Pancreas (tissue), 10 donors: ENCODE measurements around the gene FGFBP2. TPM values are rescaled to one million over a fixed set of nuclear protein-coding genes. Genes with fewer than 3 reads are reported as not detected.

Experiments
- ATAC-seq, 4 donors: fragments of 200-7000 bp; cut with Tn5 transposase; one replicate each; pipeline versions ENCODE4 v1.8.0 to v1.9.1; 2020; ENCODE audit warnings: mild to moderate bottlenecking in 4 of 4, moderate library complexity in 4 of 4
- DNase-seq, 6 donors: peaks; one replicate each; pipeline ENCODE4 v3.0.0-alpha.2; 2020
- FAIRE-seq: peaks from 2 replicates; lab custom pipeline; 2012; peaks lifted over from hg19 to GRCh38; lab: Jason Lieb, UNC
- H3K27ac ChIP-seq, 4 donors: fragments of 200-600 bp; sonication (generic); 1 replicate in 3 of 4; 2 replicates in 1 of 4; pipeline versions ENCODE4 v1.5.0 to v1.8.0; 2020
- H3K27me3 ChIP-seq, 4 donors: fragments of 200-600 bp; one replicate each; pipeline ENCODE4 v1.8.0; 2021
- H3K36me3 ChIP-seq, 3 donors: fragments of 200-600 bp; sonication (generic) in 1 of 3; one replicate each; pipeline versions ENCODE4 v1.5.0 to v1.8.0; 2020 to 2021
- H3K4me1 ChIP-seq, 3 donors: fragments of 200-600 bp; one replicate each; pipeline ENCODE4 v1.8.0; 2021
- H3K4me3 ChIP-seq, 4 donors: fragments of 200-600 bp; sonication (generic) in 2 of 4; one replicate each; pipeline versions ENCODE4 v1.5.0 to v1.8.0; 2020 to 2021
- H3K9me3 ChIP-seq, 4 donors: fragments of 200-600 bp; one replicate each; pipeline ENCODE4 v1.8.0; 2021
- WGBS, 2 donors: extraction: QIAGEN DNeasy Blood & Tissue Kit; methylation state at CpG; one replicate each; pipeline ENCODE4 v1.1.7; 2013; 5-methylcytosine and 5-hydroxymethylcytosine counted together
- intact Hi-C, 3 donors: fragments of 100-400 bp; cut with DNase I; formaldehyde crosslinking; loops; one replicate each; pipeline versions ENCODE4 v1.11.1 to v1.14.2; 2022
- polyA plus RNA-seq, 2 donors: library from polyadenylated mRNA; stranded (reverse); fragments of 200-250 nt; gene quantifications; one replicate each; pipeline ENCODE4 v1.2.3, GENCODE V29; 2013
- total RNA-seq, 6 donors: library from RNA; stranded (reverse); fragmentation: NEBNext Ultra II Directional in 4 of 6; extraction: Animal tissue kit (Norgen Biotek cat#: 25700) in 4 of 6; gene quantifications; one replicate each; pipeline versions ENCODE4 v1.2.1 to v1.2.4, GENCODE V29; 2021 to 2023
- TF ChIP-seq, protein P1 (sequence below), 4 donors: fragments of 200-600 bp; sonication (generic) in 3 of 4; IDR thresholded peaks; one replicate each; pipeline versions ENCODE4 v1.5.0 to v1.8.0; 2021; ENCODE audit warnings: antibody characterized with exemption in 4 of 4
- donor health status: healthy with polysubstance abuse.
- donor health status: DM: no; HTN: no; CAD: no; lungs with moderate emphysema.
- donor health status: DM: no; HTN: no; CAD: no.
- donor health status: control.
- donor health status: control.
- donor health status: Bipolar disorder and iron deficiency.
- donor health status: DM: yes; HTN: yes; CAD: no.
- donor health status: DM: no; HTN: no; CAD: no.
- donor health status: DM: no; HTN: no; CAD: no.
- donor health status: DM: yes; HTN: yes; CAD: no.

Gene FGFBP2
- total and polyA plus RNA-seq, 8 donors = 0.13 to 0.92 (median 0.34) TPM; not detected in 5

GRCh38 chr4:15947684-15948083 lies 15.3 kb downstream of the FGFBP2 start:
- H3K4me1 ChIP-seq = no peaks in the 10 kb centered on the region
- no peak overlapping the region for H3K27ac ChIP-seq
- no peak overlapping the region for H3K4me3 ChIP-seq
- no peak for DNase-seq
- TF ChIP-seq, protein P1, sequence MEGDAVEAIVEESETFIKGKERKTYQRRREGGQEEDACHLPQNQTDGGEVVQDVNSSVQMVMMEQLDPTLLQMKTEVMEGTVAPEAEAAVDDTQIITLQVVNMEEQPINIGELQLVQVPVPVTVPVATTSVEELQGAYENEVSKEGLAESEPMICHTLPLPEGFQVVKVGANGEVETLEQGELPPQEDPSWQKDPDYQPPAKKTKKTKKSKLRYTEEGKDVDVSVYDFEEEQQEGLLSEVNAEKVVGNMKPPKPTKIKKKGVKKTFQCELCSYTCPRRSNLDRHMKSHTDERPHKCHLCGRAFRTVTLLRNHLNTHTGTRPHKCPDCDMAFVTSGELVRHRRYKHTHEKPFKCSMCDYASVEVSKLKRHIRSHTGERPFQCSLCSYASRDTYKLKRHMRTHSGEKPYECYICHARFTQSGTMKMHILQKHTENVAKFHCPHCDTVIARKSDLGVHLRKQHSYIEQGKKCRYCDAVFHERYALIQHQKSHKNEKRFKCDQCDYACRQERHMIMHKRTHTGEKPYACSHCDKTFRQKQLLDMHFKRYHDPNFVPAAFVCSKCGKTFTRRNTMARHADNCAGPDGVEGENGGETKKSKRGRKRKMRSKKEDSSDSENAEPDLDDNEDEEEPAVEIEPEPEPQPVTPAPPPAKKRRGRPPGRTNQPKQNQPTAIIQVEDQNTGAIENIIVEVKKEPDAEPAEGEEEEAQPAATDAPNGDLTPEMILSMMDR (IDR thresholded peaks at IDR 0.05) = no peak
- H3K36me3 ChIP-seq = no peaks in the 10 kb centered on the region
- WGBS, 2 donors = 68 to 78% methylated on average over 8 of the region's 8 CpGs
- intact Hi-C loops = no loop called here
- no peak for FAIRE-seq
- H3K27me3 ChIP-seq = no peaks in the 10 kb centered on the region
- H3K9me3 ChIP-seq = no peaks in the 10 kb centered on the region
- no peak for ATAC-seq

GRCh38 chr4:15945516-15945915 lies 17.5 kb downstream of the FGFBP2 start:
- Histone ChIP-seq H3K4me1 (no peaks in the 10 kb centered on the region), H3K4me3 (no peak overlapping the region), H3K9me3 (no peaks in the 10 kb centered on the region), H3K27ac (no peak overlapping the region), H3K27me3 (no peaks in the 10 kb centered on the region), H3K36me3 (no peaks in the 10 kb centered on the region)
- FAIRE-seq (no peak), ATAC-seq (no peak), DNase-seq (no peak)
- TF ChIP-seq, protein P1 (IDR thresholded peaks at IDR 0.05) = no peak
- 31 to 53% methylated on average over 1 of the region's 1 CpG for WGBS, 2 donors
- intact Hi-C loops = no loop called here

- Histone ChIP-seq H3K27ac (no peak overlapping the region), H3K4me3 (no peak overlapping the region), H3K27me3 (no peaks in the 10 kb centered on the region), H3K36me3 (no peaks in the 10 kb centered on the region), H3K9me3 (no peaks in the 10 kb centered on the region), H3K4me1 (no peaks in the 10 kb centered on the region)
- TF ChIP-seq, protein P1 (IDR thresholded peaks at IDR 0.05) = no peak
- 65 to 80% methylated on average over 2 of the region's 2 CpGs for WGBS, 2 donors
- ATAC-seq (no peak), DNase-seq (no peak), FAIRE-seq (no peak)
- intact Hi-C loops = no loop called here
Observed at GRCh38 chr4:15944895-15945294, 18.1 kb downstream of the FGFBP2 start.

DNA sequence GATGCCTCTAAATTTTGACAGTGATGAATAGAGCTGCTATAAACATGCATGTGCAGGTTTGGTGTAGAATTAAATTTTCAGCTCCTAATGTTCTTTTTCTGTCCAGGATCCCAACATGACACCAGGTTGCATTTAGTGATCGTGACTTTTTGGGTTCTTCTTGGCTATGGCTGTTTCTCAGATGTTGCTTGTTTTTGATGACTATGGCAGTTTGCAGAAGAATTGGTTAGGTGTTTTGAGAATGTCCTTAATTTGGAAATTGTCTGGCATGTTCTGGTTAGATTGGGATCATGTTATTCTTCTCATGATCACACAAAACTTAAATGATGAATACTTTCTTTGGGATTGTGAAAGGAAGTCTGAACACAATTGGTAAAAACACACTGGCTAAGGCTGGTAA lies 20.7 kb downstream of the FGFBP2 start:
- H3K4me3 ChIP-seq = no peak overlapping the region
- TF ChIP-seq, protein P1 (IDR thresholded peaks at IDR 0.05) = no peak
- DNase-seq (no peak), ATAC-seq (no peak), FAIRE-seq (no peak)
- H3K27me3 ChIP-seq = no peaks in the 10 kb centered on the region
- H3K27ac ChIP-seq = no peak overlapping the region
- WGBS, 2 donors = 64 to 81% methylated on average over 1 of the region's 1 CpG
- H3K36me3 ChIP-seq = no peaks in the 10 kb centered on the region
- intact Hi-C loops = no loop called here
- no peaks in the 10 kb centered on the region for H3K4me1 ChIP-seq
- H3K9me3 ChIP-seq = no peaks in the 10 kb centered on the region

DNA sequence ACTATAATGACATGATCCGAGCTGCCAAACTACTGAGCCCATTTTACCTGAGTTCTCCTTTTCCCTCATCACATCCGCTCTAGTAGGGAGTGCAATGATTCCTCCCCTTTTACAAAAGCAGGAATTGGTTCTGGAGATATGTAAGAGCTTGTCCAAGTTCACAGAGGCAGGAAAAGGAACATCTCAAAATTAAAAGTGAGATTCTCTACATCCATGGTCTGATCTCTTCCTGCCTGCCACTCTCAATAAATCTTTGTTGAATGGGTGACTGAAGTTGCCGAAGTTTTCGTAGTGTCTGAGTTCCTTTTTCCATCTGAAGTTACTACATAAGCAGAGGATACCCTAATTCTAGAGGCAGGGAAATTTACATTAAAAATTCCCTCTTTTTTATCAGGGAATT lies 24.3 kb downstream of the FGFBP2 start, which contains the start of gene FGFBP1:
FGFBP1 (minus strand) TSS at position 101 of the 400 bp plus-strand sequence. CDS start 2,108 bp downstream, outside the sequence.
- no peak for ATAC-seq
- TF ChIP-seq, protein P1 (IDR thresholded peaks at IDR 0.05) = no peak
- H3K27me3 ChIP-seq = no peaks in the 10 kb centered on the region
- DNase-seq = no peak
- 41 to 58% methylated on average over 4 of the region's 4 CpGs for WGBS, 2 donors
- FAIRE-seq = no peak
- H3K36me3 ChIP-seq = no peaks in the 10 kb centered on the region
- no peak within 1 kb of the TSS for H3K4me3 ChIP-seq
- no peaks in the 10 kb centered on the region for H3K4me1 ChIP-seq
- H3K27ac ChIP-seq = no peak within 1 kb of the TSS
- intact Hi-C loops = no loop called here
- H3K9me3 ChIP-seq = no peaks in the 10 kb centered on the region
